B cell (primary cell): ENCODE measurements around the gene PDGFC.

Experiments used
- EZH2 ChIP-seq: IDR thresholded peaks from 2 replicates; pipeline ENCODE4 v1.6.1; 2012; ENCODE audit warnings: borderline replicate concordance, low read depth, mild to moderate bottlenecking, moderate library complexity, low read length; ENCODE audit not compliant: insufficient read depth, poor library complexity, severe bottlenecking
- TF ChIP-seq, protein P1 (sequence below): fragments of 200-600 bp; IDR thresholded peaks from one replicate; pipeline ENCODE4 v1.8.0; 2022; ENCODE audit warnings: antibody characterized with exemption, mild to moderate bottlenecking

DNA sequence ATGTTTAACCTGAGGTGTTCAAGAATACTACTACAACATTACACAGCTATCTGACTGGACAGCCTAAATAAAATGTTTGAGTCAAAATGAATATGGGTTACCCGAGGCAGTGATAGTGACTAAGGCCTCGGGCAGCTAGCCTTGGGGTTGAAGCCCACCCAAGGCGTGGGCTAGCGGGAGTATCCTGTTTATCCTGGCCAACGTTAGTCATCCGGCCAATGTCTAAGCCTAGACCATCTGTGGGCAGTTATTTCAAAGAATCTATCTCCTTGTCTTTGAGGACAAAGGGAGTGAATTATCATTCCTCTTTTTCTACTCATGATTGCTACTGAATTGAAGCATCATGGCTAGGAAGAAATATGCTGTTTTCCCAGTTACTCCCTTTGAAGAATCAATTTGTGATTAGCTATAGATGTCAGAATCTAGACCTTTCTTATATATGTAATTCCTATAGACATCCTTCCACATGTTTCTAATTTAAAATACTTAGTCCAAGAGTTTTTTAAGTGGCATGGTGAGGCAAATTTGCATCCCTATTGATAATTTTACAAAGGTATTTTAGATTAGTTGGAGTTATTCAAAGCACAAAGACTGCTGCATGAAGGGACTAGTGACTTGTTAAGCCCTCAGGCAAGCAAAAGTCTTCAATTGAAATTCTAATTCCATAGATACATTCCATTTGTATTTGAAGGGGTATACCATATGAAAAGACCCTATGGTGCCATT is 6.0 kb upstream of the PDGFC start:
- TF ChIP-seq, protein P1, sequence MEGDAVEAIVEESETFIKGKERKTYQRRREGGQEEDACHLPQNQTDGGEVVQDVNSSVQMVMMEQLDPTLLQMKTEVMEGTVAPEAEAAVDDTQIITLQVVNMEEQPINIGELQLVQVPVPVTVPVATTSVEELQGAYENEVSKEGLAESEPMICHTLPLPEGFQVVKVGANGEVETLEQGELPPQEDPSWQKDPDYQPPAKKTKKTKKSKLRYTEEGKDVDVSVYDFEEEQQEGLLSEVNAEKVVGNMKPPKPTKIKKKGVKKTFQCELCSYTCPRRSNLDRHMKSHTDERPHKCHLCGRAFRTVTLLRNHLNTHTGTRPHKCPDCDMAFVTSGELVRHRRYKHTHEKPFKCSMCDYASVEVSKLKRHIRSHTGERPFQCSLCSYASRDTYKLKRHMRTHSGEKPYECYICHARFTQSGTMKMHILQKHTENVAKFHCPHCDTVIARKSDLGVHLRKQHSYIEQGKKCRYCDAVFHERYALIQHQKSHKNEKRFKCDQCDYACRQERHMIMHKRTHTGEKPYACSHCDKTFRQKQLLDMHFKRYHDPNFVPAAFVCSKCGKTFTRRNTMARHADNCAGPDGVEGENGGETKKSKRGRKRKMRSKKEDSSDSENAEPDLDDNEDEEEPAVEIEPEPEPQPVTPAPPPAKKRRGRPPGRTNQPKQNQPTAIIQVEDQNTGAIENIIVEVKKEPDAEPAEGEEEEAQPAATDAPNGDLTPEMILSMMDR = no peak
- no peak for TF ChIP-seq EZH2
